ENCODE data around the gene MAML2.

The MAML2 gene

DNA sequence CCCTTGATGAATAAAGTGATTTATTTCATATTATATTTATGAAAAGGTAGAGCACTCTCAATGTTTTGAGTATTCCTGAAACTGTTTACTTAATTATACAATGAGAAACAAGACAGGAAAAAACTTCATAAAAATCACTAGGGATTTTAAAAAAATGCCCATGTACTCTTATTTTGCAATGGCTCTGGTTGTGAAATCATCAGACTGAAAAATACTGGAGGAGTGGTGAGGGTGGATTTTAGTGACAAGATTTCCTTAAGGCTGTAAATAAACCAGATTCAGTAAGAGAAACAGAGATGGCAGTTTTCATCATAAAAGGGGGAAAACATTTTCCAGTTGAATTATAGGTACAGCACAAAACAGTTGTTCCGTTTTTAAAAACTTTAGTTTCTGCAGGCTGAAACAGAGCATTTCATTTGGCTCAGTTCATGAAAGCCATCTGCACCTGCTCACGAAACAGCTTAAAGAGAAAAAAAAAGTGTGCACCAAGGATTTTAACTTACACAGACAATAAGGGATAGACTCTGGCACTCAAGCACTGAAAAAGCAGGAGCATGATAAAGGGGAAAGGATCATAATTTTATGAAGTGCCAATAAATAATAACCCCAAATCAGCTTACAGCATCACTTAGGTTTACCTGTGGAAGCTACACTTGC, 100.7 kb downstream of the MAML2 start:
- in situ Hi-C loops (cut with MboI; ENCODE audit: low pct_unique_long_range_greater_than_20kb, low sequenced_read_pairs, unreplicated experiment): no loop called here
- TF ChIP-seq, protein P1, sequence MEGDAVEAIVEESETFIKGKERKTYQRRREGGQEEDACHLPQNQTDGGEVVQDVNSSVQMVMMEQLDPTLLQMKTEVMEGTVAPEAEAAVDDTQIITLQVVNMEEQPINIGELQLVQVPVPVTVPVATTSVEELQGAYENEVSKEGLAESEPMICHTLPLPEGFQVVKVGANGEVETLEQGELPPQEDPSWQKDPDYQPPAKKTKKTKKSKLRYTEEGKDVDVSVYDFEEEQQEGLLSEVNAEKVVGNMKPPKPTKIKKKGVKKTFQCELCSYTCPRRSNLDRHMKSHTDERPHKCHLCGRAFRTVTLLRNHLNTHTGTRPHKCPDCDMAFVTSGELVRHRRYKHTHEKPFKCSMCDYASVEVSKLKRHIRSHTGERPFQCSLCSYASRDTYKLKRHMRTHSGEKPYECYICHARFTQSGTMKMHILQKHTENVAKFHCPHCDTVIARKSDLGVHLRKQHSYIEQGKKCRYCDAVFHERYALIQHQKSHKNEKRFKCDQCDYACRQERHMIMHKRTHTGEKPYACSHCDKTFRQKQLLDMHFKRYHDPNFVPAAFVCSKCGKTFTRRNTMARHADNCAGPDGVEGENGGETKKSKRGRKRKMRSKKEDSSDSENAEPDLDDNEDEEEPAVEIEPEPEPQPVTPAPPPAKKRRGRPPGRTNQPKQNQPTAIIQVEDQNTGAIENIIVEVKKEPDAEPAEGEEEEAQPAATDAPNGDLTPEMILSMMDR (IDR thresholded peaks at IDR 0.05; ENCODE audit: extremely low read depth, insufficient read depth, missing control alignments): no peak
- DNase-seq (ENCODE audit: low spot score): no peak

DNA sequence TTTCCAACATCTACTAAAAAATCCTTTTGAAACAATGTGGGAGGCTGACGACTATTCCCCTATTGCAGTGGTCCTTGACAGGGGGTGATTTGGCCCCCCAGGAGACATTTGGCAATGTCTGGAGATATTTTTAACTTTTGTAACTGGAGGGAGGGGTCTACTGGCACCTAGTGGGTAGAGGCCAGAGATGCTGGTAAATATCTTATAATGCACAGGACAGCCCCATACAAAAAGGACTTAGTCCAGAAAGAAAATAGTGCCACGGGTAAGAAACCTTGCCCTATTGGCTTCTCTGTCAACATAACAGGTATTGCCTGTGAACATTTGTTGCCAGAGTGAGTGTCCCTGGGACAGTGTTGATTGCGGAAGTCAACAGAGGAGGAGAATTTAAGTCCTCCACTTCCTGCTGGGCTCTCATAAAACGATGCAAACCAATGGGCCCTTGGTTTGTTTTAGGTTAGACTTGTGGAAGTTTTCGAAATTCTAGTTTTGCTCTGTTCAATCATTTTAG, 101.6 kb downstream of the MAML2 start:
- TF ChIP-seq, protein P1 (IDR thresholded peaks at IDR 0.05; ENCODE audit: extremely low read depth, insufficient read depth, missing control alignments): peak; percentile 34
- in situ Hi-C loops (cut with MboI; ENCODE audit: low pct_unique_long_range_greater_than_20kb, low sequenced_read_pairs, unreplicated experiment): no loop called here

DNA sequence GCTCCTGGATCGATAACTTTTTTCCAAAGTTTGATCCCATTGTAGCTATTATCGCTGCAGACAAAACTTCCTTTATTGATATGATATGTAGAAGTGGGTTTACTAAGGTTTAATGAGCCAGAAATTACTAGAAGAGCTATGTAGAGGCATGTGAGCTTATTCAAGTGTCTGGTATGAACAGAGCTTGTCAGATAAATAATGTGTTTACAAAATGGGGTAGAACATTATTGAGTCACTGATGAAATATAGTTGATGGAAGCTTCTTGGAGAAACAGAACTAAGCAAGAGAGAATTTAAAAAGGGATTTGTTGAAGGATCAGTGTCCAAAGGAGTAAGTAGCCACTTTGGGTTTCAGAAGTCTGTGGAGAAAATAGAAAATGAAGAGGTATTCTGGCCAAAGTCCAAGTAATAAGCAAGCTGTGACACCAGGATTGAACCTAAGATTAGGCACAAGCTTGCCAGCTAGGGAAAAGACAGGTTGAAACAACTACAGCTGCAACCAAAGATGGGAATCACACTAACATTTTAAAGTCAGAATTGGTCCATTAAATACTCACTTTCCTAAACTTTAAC, 104.3 kb downstream of the MAML2 start:
- in situ Hi-C loops (cut with MboI; ENCODE audit: low pct_unique_long_range_greater_than_20kb, low sequenced_read_pairs, unreplicated experiment): no loop called here
- TF ChIP-seq, protein P1 (IDR thresholded peaks at IDR 0.05; ENCODE audit: extremely low read depth, insufficient read depth, missing control alignments): no peak
- no peak for DNase-seq (ENCODE audit: low spot score)

More for the DNA sequence above, 101.6 kb downstream of the MAML2 start:
- DNase-seq (ENCODE audit: low spot score): no peak

DNA sequence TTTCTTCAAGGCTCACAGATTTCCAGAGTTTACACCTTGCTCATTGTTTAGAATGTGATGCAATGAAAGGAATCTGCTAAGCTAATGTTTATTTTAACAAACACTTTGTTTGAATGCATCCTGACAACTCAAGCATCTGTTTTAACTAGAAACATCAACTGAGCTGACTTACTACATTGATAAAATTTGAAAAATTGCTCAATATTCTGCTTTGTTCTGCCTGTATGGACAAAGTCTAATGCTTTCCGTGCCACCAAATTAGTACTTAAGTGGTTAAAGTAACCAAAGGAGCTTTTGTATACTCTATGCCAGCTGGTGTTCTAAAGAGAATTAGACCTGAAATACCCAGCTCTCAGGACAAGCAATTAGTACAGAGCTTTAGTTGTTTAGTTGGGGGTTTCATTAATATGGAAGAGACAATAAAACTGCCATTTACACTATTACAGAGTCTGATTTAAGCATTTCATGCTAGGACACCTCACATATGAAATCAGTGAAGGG, 105.2 kb downstream of the MAML2 start:
- in situ Hi-C loops (cut with MboI; ENCODE audit: low pct_unique_long_range_greater_than_20kb, low sequenced_read_pairs, unreplicated experiment): no loop called here
- no peak for DNase-seq (ENCODE audit: low spot score)

DNA sequence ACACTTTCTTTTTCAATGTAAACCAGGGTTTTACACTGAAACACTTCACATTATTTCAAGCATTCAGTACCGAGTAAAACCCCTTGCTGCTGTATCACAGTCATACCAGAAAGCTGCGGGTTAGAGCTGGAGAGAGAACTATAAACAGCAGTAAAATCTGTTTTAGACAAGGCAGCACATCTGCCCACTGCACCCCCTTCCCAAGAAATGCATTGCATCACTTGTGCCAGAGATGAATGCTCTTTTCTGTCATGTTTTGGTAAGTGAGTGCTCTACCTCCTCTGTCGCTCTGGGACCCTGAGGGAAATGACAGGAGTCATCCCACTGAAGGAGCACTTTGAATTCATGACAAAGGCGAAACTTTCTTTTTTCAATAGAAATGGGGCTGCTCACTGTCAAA, 107.2 kb downstream of the MAML2 start:
- DNase-seq (ENCODE audit: low spot score): peak; percentile 44
- in situ Hi-C loops (cut with MboI; ENCODE audit: low pct_unique_long_range_greater_than_20kb, low sequenced_read_pairs, unreplicated experiment): no loop called here
- TF ChIP-seq, protein P1 (IDR thresholded peaks at IDR 0.05; ENCODE audit: extremely low read depth, insufficient read depth, missing control alignments): no peak

More for the DNA sequence above, 105.2 kb downstream of the MAML2 start:
- TF ChIP-seq, protein P1 (IDR thresholded peaks at IDR 0.05; ENCODE audit: extremely low read depth, insufficient read depth, missing control alignments): no peak

DNA sequence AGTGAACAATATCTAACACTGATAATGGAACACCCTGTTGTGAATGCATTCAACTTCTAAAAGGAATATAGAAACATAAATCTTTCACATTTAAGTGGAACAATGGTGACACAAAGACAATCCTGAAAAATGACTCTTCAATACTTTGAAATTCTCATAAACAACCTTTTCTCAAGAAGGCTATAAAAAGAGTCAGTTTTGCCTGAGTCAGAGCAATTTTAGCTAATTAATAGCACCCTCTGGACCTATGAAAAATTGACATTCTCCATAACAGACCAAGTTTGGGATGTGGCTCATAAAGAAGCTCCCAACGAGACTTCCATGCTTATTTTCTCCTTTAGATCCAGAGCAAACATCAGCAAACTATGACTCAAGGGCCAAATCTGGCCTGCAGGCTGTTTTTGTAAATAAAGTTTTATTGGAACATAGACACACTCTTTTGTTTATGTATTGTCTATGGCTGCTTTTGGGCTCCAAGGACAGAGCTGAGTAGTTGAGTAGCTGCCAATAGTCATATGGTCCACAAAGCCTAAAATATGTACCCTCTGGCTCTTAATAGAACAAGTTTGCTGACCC, 108.0 kb downstream of the MAML2 start:
- in situ Hi-C loops (cut with MboI; ENCODE audit: low pct_unique_long_range_greater_than_20kb, low sequenced_read_pairs, unreplicated experiment): no loop called here
- no peak for DNase-seq (ENCODE audit: low spot score)
- TF ChIP-seq, protein P1 (IDR thresholded peaks at IDR 0.05; ENCODE audit: extremely low read depth, insufficient read depth, missing control alignments): no peak

Measured in GM13977 (cell line).